ENCODE measurements around the gene GADD45GIP1. TPM values are rescaled to one million over a fixed set of nuclear protein-coding genes. Genes with fewer than 3 reads are reported as not detected.

The GADD45GIP1 gene
- total RNA-seq, 6 experiments from 2014 or later, result 7.7 to 29.3 (median 10.0) TPM

GRCh38 chr19:12930002-12930645 is 26.9 kb downstream of the GADD45GIP1 start:
- no peak for ATAC-seq
- TF ChIP-seq CTCF (IDR thresholded peaks at IDR 0.05) (no peak), POLR2A (IDR thresholded peaks at IDR 0.05) (no peak)
- intact Hi-C loops (cut with DNase I), result loop anchor here in 1 of 2 donors (10.0 kb wide), 1 partner anchor 45 kb away; the partner anchor contains the start of genes DNASE2 and KLF1
- DNase-seq, result no peak
- Histone ChIP-seq H3K4me3 (no peak overlapping the region), H3K27me3 (no peaks in the 10 kb centered on the region), H3K4me1 (peaks cover 0 to 16% (median 7%) of the 10 kb centered on the region in 4 donors), H3K27ac (no peak overlapping the region), H3K36me3 (peaks cover 0 to 53% (median 23%) of the 10 kb centered on the region in 4 donors), H3K9me3 (no peaks in the 10 kb centered on the region)
- no CpG with 5 or more reads among the region's 19 CpGs for WGBS (ENCODE audit: insufficient coverage, low coverage, low lambda C conversion rate, missing lambda C conversion rate)

- DNase-seq (no peak), ATAC-seq (peak in 1 of 4 donors; percentile 20)
- 94% methylated on average over 13 of the region's 29 CpGs for WGBS (ENCODE audit: insufficient coverage, low coverage, low lambda C conversion rate, missing lambda C conversion rate)
- TF ChIP-seq POLR2A (IDR thresholded peaks at IDR 0.05) (no peak), CTCF (IDR thresholded peaks at IDR 0.05) (no peak)
- Histone ChIP-seq H3K36me3 (peaks cover 3 to 74% (median 34%) of the 10 kb centered on the region in 4 donors), H3K27me3 (no peaks in the 10 kb centered on the region), H3K27ac (no peak overlapping the region), H3K9me3 (no peaks in the 10 kb centered on the region), H3K4me1 (no peaks in the 10 kb centered on the region), H3K4me3 (no peak overlapping the region)
- intact Hi-C loops (cut with DNase I), result no loop called here
Measured at GRCh38 chr19:12924621-12925310, 32.3 kb downstream of the GADD45GIP1 start.

- no peaks in the 10 kb centered on the region for H3K27me3 ChIP-seq
- no peak for DNase-seq
- intact Hi-C loops (cut with DNase I), result no loop called here
- no peak overlapping the region for H3K27ac ChIP-seq
- TF ChIP-seq POLR2A (IDR thresholded peaks at IDR 0.05) (no peak), CTCF (IDR thresholded peaks at IDR 0.05) (no peak)
- H3K4me3 ChIP-seq, result no peak overlapping the region
- peaks cover 0 to 6% (median 2%) of the 10 kb centered on the region in 4 donors for H3K4me1 ChIP-seq
- WGBS (ENCODE audit: insufficient coverage, low coverage, low lambda C conversion rate, missing lambda C conversion rate), result 83% methylated on average over 4 of the region's 4 CpGs
- peaks cover 0 to 57% (median 26%) of the 10 kb centered on the region in 4 donors for H3K36me3 ChIP-seq
- ATAC-seq, result no peak
- no peaks in the 10 kb centered on the region for H3K9me3 ChIP-seq
Measured at GRCh38 chr19:12922959-12923358, 34.1 kb downstream of the GADD45GIP1 start.

- H3K9me3 ChIP-seq, result no peaks in the 10 kb centered on the region
- DNase-seq (no peak), ATAC-seq (no peak)
- TF ChIP-seq CTCF (IDR thresholded peaks at IDR 0.05) (no peak), POLR2A (IDR thresholded peaks at IDR 0.05) (no peak)
- no peaks in the 10 kb centered on the region for H3K27me3 ChIP-seq
- no peak overlapping the region for H3K4me3 ChIP-seq
- intact Hi-C loops (cut with DNase I), result no loop called here
- no peak overlapping the region for H3K27ac ChIP-seq
- peaks cover 0 to 39% (median 19%) of the 10 kb centered on the region in 4 donors for H3K36me3 ChIP-seq
- 43% methylated on average over 3 of the region's 3 CpGs for WGBS (ENCODE audit: insufficient coverage, low coverage, low lambda C conversion rate, missing lambda C conversion rate)
- peaks cover 0 to 6% (median 2%) of the 10 kb centered on the region in 4 donors for H3K4me1 ChIP-seq
Measured at GRCh38 chr19:12921047-12921446, 36.0 kb downstream of the GADD45GIP1 start.

All from right lobe of liver (tissue), 6 donors.